Measurements from ENCODE around the gene MEF2A.

Gene MEF2A

DNA sequence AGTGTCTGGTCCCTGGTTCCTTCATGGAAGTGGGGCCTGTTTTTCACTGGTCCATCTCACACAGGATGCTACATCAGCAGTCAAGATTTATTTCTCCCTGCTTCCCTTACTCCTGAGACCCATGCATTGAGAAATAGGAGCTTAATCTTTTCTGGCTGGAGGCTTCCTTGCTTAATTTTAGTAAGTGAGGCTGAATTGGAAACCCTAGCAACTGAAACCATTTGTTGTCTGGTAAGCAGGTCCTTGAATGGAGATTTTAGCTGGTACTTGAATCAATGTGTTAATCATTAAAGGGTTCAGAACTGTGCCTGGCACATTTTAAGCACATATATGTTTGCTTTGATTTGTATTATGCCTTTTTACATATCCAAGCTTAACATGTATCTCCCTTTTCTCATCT lies 20.2 kb upstream of the MEF2A start:
- Histone ChIP-seq H3K27ac (no peak overlapping the region), H3K4me2 (no peak overlapping the region), H3K36me3 (no peaks in the 10 kb centered on the region), H3K4me1 (no peaks in the 10 kb centered on the region), H3K9me3 (peaks cover 8% of the 10 kb centered on the region; the same call in 1 of the 2 replicates), H4K20me1 (no peaks in the 10 kb centered on the region), H3K9ac (no peak overlapping the region), H3K4me3 (no peak overlapping the region), H3K27me3 (no peaks in the 10 kb centered on the region)
- TF ChIP-seq Cebpa-rat (IDR thresholded peaks at IDR 0.05), result no peak

DNA sequence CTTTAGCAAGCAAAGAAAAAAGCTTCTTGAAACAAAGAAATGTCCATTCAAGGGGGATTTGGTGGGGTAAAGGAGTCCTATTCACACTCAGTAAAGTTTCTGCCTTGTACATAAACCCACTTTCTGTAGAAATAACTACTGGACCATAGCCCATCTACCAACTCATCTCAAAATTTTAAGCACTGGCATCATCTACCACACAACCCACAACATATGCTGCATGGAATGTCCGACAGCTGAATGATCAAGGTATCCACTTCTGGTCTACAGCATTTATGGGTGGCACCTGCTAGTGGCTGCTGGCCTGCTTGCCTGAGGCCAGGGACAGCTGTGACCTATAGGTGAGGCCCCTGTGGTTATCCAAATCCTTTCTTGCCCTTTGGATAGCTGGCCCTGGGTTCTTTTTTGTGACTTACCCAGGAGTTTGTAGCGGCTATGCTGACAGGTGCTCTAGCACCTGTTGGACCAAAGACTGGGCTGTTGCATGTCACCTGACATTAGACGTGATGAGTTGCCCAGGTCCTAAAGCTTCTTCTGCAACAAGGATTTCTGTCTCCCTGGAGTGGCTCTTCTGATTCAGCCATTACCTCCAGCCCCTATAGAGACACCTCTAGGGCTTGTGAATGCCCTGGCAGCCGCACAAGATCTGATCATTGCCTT lies 19.2 kb upstream of the MEF2A start:
- Histone ChIP-seq H3K27ac (no peak overlapping the region), H3K9ac (no peak overlapping the region), H3K27me3 (no peaks in the 10 kb centered on the region), H3K4me2 (no peak overlapping the region), H3K4me3 (no peak overlapping the region), H3K4me1 (no peaks in the 10 kb centered on the region), H4K20me1 (no peaks in the 10 kb centered on the region), H3K36me3 (no peaks in the 10 kb centered on the region), H3K9me3 (peaks cover 12% of the 10 kb centered on the region; the same call in 1 of the 2 replicates)
- no peak for TF ChIP-seq Cebpa-rat (IDR thresholded peaks at IDR 0.05)

- Histone ChIP-seq H3K4me3 (no peak overlapping the region), H3K27ac (no peak overlapping the region), H3K9me3 (peaks cover 12% of the 10 kb centered on the region; the same call in 1 of the 2 replicates), H3K36me3 (no peaks in the 10 kb centered on the region), H3K9ac (no peak overlapping the region), H4K20me1 (no peaks in the 10 kb centered on the region), H3K4me2 (no peak overlapping the region), H3K27me3 (no peaks in the 10 kb centered on the region), H3K4me1 (no peaks in the 10 kb centered on the region)
- no peak for TF ChIP-seq Cebpa-rat (IDR thresholded peaks at IDR 0.05)
Measured at GRCh38 chr15:99547517-99547916, 18.3 kb upstream of the MEF2A start.

DNA sequence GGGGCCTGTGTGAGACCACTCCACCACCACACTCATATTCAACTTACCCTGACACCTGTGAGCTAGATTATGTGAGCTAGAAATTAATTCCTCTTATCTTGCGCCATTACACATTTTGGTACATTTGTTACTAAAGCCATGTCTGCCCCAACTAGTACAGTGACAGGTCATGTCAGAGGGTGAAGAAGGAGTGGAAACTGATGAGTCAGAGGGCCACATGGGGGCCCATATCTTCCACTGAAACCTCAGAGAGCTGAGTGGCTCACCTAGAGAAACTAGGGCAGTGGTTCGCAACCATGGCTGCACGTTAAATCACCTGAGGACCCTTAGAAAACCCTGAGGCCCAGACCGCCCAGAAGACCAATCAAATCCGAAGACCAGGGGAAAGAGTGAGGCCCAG lies 15.7 kb upstream of the MEF2A start:
- TF ChIP-seq Cebpa-rat (IDR thresholded peaks at IDR 0.05), result no peak

DNA sequence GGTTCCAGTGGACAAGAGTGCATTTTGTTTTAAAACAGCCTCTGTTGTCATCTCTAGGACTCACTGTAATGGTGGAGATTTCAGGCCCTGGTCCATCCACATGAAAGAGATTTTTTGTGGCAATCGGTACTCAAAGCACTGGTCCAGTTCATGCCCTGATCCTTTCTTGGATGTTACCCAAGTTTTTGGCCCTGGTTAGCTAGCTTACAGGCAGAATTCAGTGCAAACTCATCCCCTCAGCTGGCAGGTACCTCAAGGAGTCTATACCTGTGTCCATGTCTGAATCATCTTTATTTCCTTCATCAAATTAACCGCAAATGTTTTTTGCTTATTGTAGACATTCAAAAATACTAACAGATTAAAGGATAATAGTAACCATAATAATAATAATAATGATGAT lies 13.7 kb upstream of the MEF2A start:
- no peak overlapping the region for H3K9ac ChIP-seq

More for the DNA sequence above, 15.7 kb upstream of the MEF2A start:
- no peaks in the 10 kb centered on the region for H3K4me1 ChIP-seq
- H3K27ac ChIP-seq, result no peak overlapping the region
- no peaks in the 10 kb centered on the region for H3K27me3 ChIP-seq
- no peaks in the 10 kb centered on the region for H4K20me1 ChIP-seq
- no peak overlapping the region for H3K9ac ChIP-seq
- H3K9me3 ChIP-seq, result peaks cover 12% of the 10 kb centered on the region; the same call in 1 of the 2 replicates
- no peaks in the 10 kb centered on the region for H3K36me3 ChIP-seq
- H3K4me2 ChIP-seq, result no peak overlapping the region
- no peak overlapping the region for H3K4me3 ChIP-seq

GRCh38 chr15:99554880-99555488 lies 10.8 kb upstream of the MEF2A start:
- Histone ChIP-seq H3K4me3 (no peak overlapping the region), H3K9me3 (peaks cover 7% of the 10 kb centered on the region; the same call in 1 of the 2 replicates), H3K27ac (no peak overlapping the region), H3K27me3 (no peaks in the 10 kb centered on the region), H3K4me1 (peaks cover 12% of the 10 kb centered on the region), H4K20me1 (no peaks in the 10 kb centered on the region), H3K36me3 (no peaks in the 10 kb centered on the region), H3K9ac (no peak overlapping the region), H3K4me2 (no peak overlapping the region)
- TF ChIP-seq Cebpa-rat (IDR thresholded peaks at IDR 0.05), result no peak

More for the DNA sequence above, 13.7 kb upstream of the MEF2A start:
- H3K4me2 ChIP-seq, result no peak overlapping the region
- peaks cover 12% of the 10 kb centered on the region for H3K4me1 ChIP-seq
- H3K9me3 ChIP-seq, result peaks cover 12% of the 10 kb centered on the region; the same call in 1 of the 2 replicates
- H3K36me3 ChIP-seq, result no peaks in the 10 kb centered on the region
- H3K27ac ChIP-seq, result no peak overlapping the region
- TF ChIP-seq Cebpa-rat (IDR thresholded peaks at IDR 0.05), result no peak
- H3K27me3 ChIP-seq, result no peaks in the 10 kb centered on the region
- H4K20me1 ChIP-seq, result no peaks in the 10 kb centered on the region
- H3K4me3 ChIP-seq, result no peak overlapping the region

DNA sequence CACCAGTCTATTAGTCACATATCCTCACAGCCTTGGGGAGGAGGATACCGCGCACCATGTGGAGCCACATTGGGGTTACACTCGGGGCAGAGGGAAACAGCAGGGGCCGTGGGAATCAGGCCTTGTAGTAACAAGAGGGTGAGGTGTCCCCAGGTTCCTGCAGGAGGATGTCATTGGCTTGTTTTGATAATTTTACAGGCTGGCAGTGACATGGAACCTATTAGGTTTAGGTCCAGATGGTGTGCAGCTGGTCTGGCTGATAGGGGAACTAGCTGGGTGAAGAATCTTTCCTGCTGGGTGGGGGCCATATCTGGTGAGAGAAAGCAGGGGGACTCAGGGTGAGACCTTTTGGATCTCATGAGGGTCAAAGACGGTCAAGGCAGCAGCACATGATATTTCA lies 9.8 kb upstream of the MEF2A start:
- Histone ChIP-seq H3K27me3 (no peaks in the 10 kb centered on the region), H3K9ac (no peak overlapping the region), H3K4me1 (peaks cover 12% of the 10 kb centered on the region), H3K27ac (no peak overlapping the region), H4K20me1 (no peaks in the 10 kb centered on the region), H3K36me3 (no peaks in the 10 kb centered on the region), H3K4me3 (no peak overlapping the region), H3K9me3 (peaks cover under 1% of the 10 kb centered on the region; the same call in 1 of the 2 replicates), H3K4me2 (peak overlapping the region; percentile 1; the same call in 1 of the 2 replicates)
- TF ChIP-seq Cebpa-rat (IDR thresholded peaks at IDR 0.05), result no peak

- Histone ChIP-seq H3K4me2 (peak overlapping the region; percentile 1; the same call in 1 of the 2 replicates), H3K27ac (no peak overlapping the region), H3K4me1 (peaks cover 12% of the 10 kb centered on the region), H3K36me3 (no peaks in the 10 kb centered on the region), H3K9ac (no peak overlapping the region), H3K4me3 (no peak overlapping the region), H3K9me3 (no peaks in the 10 kb centered on the region), H3K27me3 (no peaks in the 10 kb centered on the region), H4K20me1 (no peaks in the 10 kb centered on the region)
- no peak for TF ChIP-seq Cebpa-rat (IDR thresholded peaks at IDR 0.05)
Measured at GRCh38 chr15:99556578-99556977, 9.2 kb upstream of the MEF2A start.

GRCh38 chr15:99558084-99558483 lies 7.7 kb upstream of the MEF2A start:
- Histone ChIP-seq H3K36me3 (no peaks in the 10 kb centered on the region), H4K20me1 (no peaks in the 10 kb centered on the region)

DNA sequence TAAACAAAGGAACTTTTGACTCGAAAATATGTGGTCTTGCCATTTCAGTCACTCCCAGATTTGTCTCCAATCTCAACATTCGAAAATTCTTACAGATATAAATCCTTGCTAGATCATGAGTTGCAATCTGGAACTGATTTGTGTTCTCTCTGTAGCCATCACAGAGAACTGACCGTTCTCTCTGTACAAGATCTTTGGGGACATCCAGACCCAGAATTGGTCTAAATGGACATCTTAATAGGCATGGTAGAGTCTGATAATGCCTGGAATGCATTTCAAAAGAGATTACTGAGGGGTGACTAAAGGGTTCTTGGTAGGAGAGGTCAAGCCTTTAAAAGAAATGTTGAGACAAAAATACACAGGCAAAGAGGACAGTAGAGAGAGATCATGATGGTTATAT lies 7.2 kb upstream of the MEF2A start:
- Histone ChIP-seq H3K27me3 (no peaks in the 10 kb centered on the region), H3K4me1 (peaks cover 31% of the 10 kb centered on the region), H3K4me2 (no peak overlapping the region), H3K27ac (no peak overlapping the region), H3K9ac (no peak overlapping the region), H3K4me3 (no peak overlapping the region), H4K20me1 (no peaks in the 10 kb centered on the region), H3K36me3 (no peaks in the 10 kb centered on the region), H3K9me3 (no peaks in the 10 kb centered on the region)
- TF ChIP-seq Cebpa-rat (IDR thresholded peaks at IDR 0.05), result no peak

More at GRCh38 chr15:99558084-99558483, 7.7 kb upstream of the MEF2A start:
- Histone ChIP-seq H3K9ac (no peak overlapping the region), H3K4me1 (peaks cover 26% of the 10 kb centered on the region), H3K27ac (no peak overlapping the region), H3K4me2 (no peak overlapping the region), H3K4me3 (no peak overlapping the region), H3K27me3 (no peaks in the 10 kb centered on the region), H3K9me3 (no peaks in the 10 kb centered on the region)
- no peak for TF ChIP-seq Cebpa-rat (IDR thresholded peaks at IDR 0.05)

Data from BLaER1 (cell line).